AG09309 (cell line): Measurements from ENCODE around the gene TJP2.

Experiments used
- DNase-seq: peaks from one replicate; pipeline ENCODE4 v3.0.0-alpha.2; 2010; ENCODE audit warnings: low read depth
- H3K4me3 ChIP-seq: 2 replicates; pipeline ENCODE4 v1.5.1; 2011; ENCODE audit warnings: mild to moderate bottlenecking, low read depth, low read length, moderate library complexity; ENCODE audit not compliant: control insufficient read depth
- CTCF ChIP-seq: IDR thresholded peaks from 2 replicates; pipeline ENCODE4 v1.5.1; 2011; ENCODE audit warnings: mild to moderate bottlenecking, low read depth, low read length, inconsistent platforms; ENCODE audit not compliant: insufficient read depth, control insufficient read depth; ENCODE audit errors: missing control alignments

Gene TJP2

GRCh38 chr9:69202556-69202955, 28.5 kb downstream of the TJP2 start:
- DNase-seq: no peak
- no peak for TF ChIP-seq CTCF
- H3K4me3 ChIP-seq: no peak overlapping the region

GRCh38 chr9:69204326-69204725, 30.2 kb downstream of the TJP2 start:
- no peak overlapping the region for H3K4me3 ChIP-seq
- DNase-seq: no peak
- TF ChIP-seq CTCF: no peak

- DNase-seq: no peak
- TF ChIP-seq CTCF: no peak
- H3K4me3 ChIP-seq: no peak overlapping the region
Observed at GRCh38 chr9:69204849-69205248, 30.8 kb downstream of the TJP2 start.

- no peak for TF ChIP-seq CTCF
- DNase-seq: no peak
- no peak overlapping the region for H3K4me3 ChIP-seq
Observed at GRCh38 chr9:69206047-69206446, 32.0 kb downstream of the TJP2 start.

- no peak overlapping the region for H3K4me3 ChIP-seq
- no peak for DNase-seq
- no peak for TF ChIP-seq CTCF
Observed at GRCh38 chr9:69207503-69207902, 33.4 kb downstream of the TJP2 start.

- no peak for DNase-seq
- TF ChIP-seq CTCF: no peak
- no peak overlapping the region for H3K4me3 ChIP-seq
Observed at GRCh38 chr9:69211424-69212036, 37.5 kb downstream of the TJP2 start.

- TF ChIP-seq CTCF: no peak
- H3K4me3 ChIP-seq: no peak overlapping the region
- DNase-seq: no peak
Observed at GRCh38 chr9:69213647-69214046, 39.6 kb downstream of the TJP2 start.
